Esophagus squamous epithelium (tissue), 4 donors: ENCODE results near the gene SLC49A3.

Experiments
- POLR2A ChIP-seq, 4 donors: fragments of 450-650 bp; IDR thresholded peaks; one replicate each; pipeline ENCODE4 v1.6.1; 2017; ENCODE audit warnings: antibody characterized with exemption in 4 of 4, mild to moderate bottlenecking in 4 of 4, moderate library complexity in 3 of 4
- TF ChIP-seq, protein P1 (sequence below), 6 experiments: fragments of 450-650 bp in 4 of 6; fragments of 200-600 bp in 2 of 6; sonication (generic) in 2 of 6; IDR thresholded peaks; one replicate each; pipeline ENCODE4 v1.5.1; 2016 to 2019; ENCODE audit warnings: antibody characterized with exemption in 6 of 6, mild to moderate bottlenecking in 4 of 6, moderate library complexity in 4 of 6

DNA sequence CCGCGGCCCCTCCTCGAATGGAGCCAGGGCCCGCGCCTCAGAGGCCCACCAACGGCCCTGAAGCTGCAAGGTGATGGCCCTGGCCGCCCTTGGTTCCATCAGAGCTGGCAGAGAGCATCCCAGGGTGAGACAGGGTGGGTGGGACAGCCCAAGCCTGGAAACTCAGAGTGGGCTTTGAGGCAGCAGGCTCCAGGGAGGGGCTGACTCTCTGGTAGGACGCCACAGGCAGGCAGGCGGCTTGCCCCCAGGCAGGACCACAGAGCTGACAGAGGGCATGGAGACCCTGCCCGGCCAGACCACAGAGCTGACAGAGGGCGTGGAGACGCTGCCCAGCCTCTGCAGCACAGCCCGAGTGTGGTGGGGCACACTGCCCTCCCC is 9.9 kb downstream of the SLC49A3 start:
- TF ChIP-seq, protein P1, sequence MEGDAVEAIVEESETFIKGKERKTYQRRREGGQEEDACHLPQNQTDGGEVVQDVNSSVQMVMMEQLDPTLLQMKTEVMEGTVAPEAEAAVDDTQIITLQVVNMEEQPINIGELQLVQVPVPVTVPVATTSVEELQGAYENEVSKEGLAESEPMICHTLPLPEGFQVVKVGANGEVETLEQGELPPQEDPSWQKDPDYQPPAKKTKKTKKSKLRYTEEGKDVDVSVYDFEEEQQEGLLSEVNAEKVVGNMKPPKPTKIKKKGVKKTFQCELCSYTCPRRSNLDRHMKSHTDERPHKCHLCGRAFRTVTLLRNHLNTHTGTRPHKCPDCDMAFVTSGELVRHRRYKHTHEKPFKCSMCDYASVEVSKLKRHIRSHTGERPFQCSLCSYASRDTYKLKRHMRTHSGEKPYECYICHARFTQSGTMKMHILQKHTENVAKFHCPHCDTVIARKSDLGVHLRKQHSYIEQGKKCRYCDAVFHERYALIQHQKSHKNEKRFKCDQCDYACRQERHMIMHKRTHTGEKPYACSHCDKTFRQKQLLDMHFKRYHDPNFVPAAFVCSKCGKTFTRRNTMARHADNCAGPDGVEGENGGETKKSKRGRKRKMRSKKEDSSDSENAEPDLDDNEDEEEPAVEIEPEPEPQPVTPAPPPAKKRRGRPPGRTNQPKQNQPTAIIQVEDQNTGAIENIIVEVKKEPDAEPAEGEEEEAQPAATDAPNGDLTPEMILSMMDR (IDR thresholded peaks at IDR 0.05): no peak
- no peak for TF ChIP-seq POLR2A (IDR thresholded peaks at IDR 0.05)
